KMS-11 (cell line): ENCODE measurements around the gene OR52E4.

Source experiments
- H2AFZ ChIP-seq: fragments of 200-600 bp; sonication (generic); 2 replicates; pipeline ENCODE4 v1.6.1; 2016; ENCODE audit warnings: antibody characterized with exemption, mixed run types, low read depth
- H3K27ac ChIP-seq: fragments of 200-600 bp; sonication (generic); 2 replicates; pipeline ENCODE4 v1.6.1; 2016; ENCODE audit warnings: mild to moderate bottlenecking, mixed run types
- H3K27me3 ChIP-seq: fragments of 200-600 bp; sonication (generic); 2 replicates; pipeline ENCODE4 v1.6.1; 2017; ENCODE audit warnings: mild to moderate bottlenecking, low read depth, mixed run types, moderate library complexity; ENCODE audit not compliant: insufficient read depth
- H3K36me3 ChIP-seq: fragments of 200-600 bp; sonication (generic); 2 replicates; pipeline ENCODE4 v1.6.1; 2017; ENCODE audit warnings: mild to moderate bottlenecking, mixed run types; ENCODE audit not compliant: insufficient read depth
- H3K4me1 ChIP-seq: fragments of 200-600 bp; sonication (generic); 2 replicates; pipeline ENCODE4 v1.6.1; 2016; ENCODE audit warnings: mild to moderate bottlenecking, low read depth, mixed run types; ENCODE audit not compliant: poor library complexity, severe bottlenecking
- H3K4me2 ChIP-seq: fragments of 200-600 bp; sonication (generic); 2 replicates; pipeline ENCODE4 v1.7.0; 2016; ENCODE audit warnings: mild to moderate bottlenecking, mixed run types
- H3K4me3 ChIP-seq: fragments of 200-600 bp; sonication (generic); IDR thresholded peaks from 2 replicates; pipeline ENCODE4 v1.6.1; 2017; ENCODE audit warnings: low read depth, low read length, mixed read lengths; ENCODE audit not compliant: insufficient read depth
- H3K79me2 ChIP-seq: fragments of 200-600 bp; sonication (generic); 2 replicates; pipeline ENCODE4 v1.6.1; 2016; ENCODE audit warnings: low read depth, mixed run types; ENCODE audit not compliant: insufficient read depth
- H3K9ac ChIP-seq: fragments of 200-600 bp; sonication (generic); 2 replicates; pipeline ENCODE4 v1.6.1; 2016; ENCODE audit warnings: mild to moderate bottlenecking, mixed run types
- H4K20me1 ChIP-seq: fragments of 200-600 bp; sonication (generic); 2 replicates; pipeline ENCODE4 v1.6.1; 2016; ENCODE audit warnings: mild to moderate bottlenecking, mixed run types; ENCODE audit not compliant: insufficient read depth
- TF ChIP-seq, protein P1 (sequence below): fragments of 200-600 bp; sonication (generic); conservative IDR thresholded peaks from 2 replicates; pipeline ENCODE4 v1.6.1; 2017; ENCODE audit warnings: low read depth, mild to moderate bottlenecking, antibody characterized with exemption, low read length, moderate library complexity, mixed read lengths

The OR52E4 gene

DNA sequence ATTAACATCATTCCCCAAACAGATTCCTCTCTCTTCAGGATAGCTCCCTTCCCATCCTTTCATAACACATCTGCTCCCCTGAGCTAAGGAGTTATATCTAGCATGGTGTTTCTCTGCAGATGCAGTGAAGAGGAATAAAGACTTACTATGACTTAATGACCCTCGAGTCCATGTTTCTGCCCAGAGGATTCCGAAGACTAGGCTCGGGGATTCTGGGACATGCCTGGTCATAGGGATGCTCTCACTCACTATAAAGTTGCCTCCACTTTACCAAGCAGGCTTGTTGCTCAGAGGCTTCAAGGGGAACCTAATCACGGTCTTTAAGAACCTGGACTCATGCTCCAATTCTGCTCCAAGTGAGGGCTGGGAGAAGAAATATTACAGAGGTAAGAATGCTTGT, at the start of gene OR52E4:
Gene OR52E4, plus strand, starts transcription at position 301 of the 400 bp plus-strand sequence. CDS start 3,664 bp downstream, outside the sequence.
- TF ChIP-seq, protein P1, sequence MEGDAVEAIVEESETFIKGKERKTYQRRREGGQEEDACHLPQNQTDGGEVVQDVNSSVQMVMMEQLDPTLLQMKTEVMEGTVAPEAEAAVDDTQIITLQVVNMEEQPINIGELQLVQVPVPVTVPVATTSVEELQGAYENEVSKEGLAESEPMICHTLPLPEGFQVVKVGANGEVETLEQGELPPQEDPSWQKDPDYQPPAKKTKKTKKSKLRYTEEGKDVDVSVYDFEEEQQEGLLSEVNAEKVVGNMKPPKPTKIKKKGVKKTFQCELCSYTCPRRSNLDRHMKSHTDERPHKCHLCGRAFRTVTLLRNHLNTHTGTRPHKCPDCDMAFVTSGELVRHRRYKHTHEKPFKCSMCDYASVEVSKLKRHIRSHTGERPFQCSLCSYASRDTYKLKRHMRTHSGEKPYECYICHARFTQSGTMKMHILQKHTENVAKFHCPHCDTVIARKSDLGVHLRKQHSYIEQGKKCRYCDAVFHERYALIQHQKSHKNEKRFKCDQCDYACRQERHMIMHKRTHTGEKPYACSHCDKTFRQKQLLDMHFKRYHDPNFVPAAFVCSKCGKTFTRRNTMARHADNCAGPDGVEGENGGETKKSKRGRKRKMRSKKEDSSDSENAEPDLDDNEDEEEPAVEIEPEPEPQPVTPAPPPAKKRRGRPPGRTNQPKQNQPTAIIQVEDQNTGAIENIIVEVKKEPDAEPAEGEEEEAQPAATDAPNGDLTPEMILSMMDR, result no peak
- Histone ChIP-seq H3K4me2 (no peak within 1 kb of the TSS), H3K27ac (no peak within 1 kb of the TSS), H2AFZ (no peak within 1 kb of the TSS), H3K9ac (no peak within 1 kb of the TSS), H3K27me3 (no peaks in the 10 kb centered on the region), H3K36me3 (no peaks in the 10 kb centered on the region), H3K79me2 (no peaks in the 10 kb centered on the region), H4K20me1 (no peaks in the 10 kb centered on the region), H3K4me3 (no peak within 1 kb of the TSS), H3K4me1 (no peaks in the 10 kb centered on the region)

DNA sequence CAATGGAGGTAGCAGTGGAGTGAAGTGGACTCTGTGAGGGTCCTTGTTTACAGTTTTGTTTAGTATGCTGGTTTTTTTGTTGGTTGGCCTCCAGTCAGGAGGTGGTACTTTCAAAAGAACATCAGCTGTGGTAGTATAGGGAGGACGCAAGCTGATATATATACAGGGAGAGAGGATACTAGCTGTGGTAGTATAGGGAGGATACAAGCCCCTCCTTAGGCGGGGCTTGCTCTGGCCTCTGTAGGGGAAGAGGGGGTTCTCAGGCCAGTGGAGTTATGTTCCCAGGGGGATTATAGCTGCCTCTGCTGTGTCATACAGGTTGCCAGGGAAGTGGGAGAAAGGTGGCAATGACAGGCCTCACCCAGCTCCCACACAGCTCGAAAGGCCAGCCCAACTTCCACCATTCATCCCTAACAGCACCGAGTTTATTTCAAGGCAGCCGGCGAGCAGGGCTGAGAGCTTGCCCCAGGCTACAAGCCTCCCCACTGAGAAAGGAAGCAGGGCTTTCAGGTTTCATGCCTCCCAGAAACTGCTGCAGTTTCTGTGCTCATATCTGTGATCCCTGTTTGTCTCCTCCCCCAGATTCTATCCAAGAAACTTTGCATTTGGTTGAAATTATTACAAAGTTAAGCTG, 49.1 kb upstream of the OR52E4 start:
- H2AFZ ChIP-seq, result no peak overlapping the region
- TF ChIP-seq, protein P1, result no peak
- H4K20me1 ChIP-seq, result no peaks in the 10 kb centered on the region
- H3K27me3 ChIP-seq, result no peaks in the 10 kb centered on the region
- H3K79me2 ChIP-seq, result no peaks in the 10 kb centered on the region
- H3K27ac ChIP-seq, result no peak overlapping the region
- no peak overlapping the region for H3K4me3 ChIP-seq
- no peak overlapping the region for H3K4me2 ChIP-seq
- no peak overlapping the region for H3K9ac ChIP-seq
- H3K4me1 ChIP-seq, result no peaks in the 10 kb centered on the region
- no peaks in the 10 kb centered on the region for H3K36me3 ChIP-seq

GRCh38 chr11:5833446-5833845, 47.0 kb upstream of the OR52E4 start:
- Histone ChIP-seq H3K4me3 (no peak overlapping the region), H3K4me2 (no peak overlapping the region), H3K9ac (no peak overlapping the region), H4K20me1 (no peaks in the 10 kb centered on the region), H3K27me3 (no peaks in the 10 kb centered on the region), H3K4me1 (no peaks in the 10 kb centered on the region), H3K27ac (no peak overlapping the region), H3K79me2 (no peaks in the 10 kb centered on the region), H3K36me3 (no peaks in the 10 kb centered on the region), H2AFZ (no peak overlapping the region)
- TF ChIP-seq, protein P1, result no peak

- H3K79me2 ChIP-seq, result no peaks in the 10 kb centered on the region
- no peak overlapping the region for H3K4me2 ChIP-seq
- H4K20me1 ChIP-seq, result no peaks in the 10 kb centered on the region
- no peak overlapping the region for H3K4me3 ChIP-seq
- H3K4me1 ChIP-seq, result no peaks in the 10 kb centered on the region
- TF ChIP-seq, protein P1, result no peak
- no peaks in the 10 kb centered on the region for H3K27me3 ChIP-seq
- no peak overlapping the region for H3K27ac ChIP-seq
- no peak overlapping the region for H3K9ac ChIP-seq
- no peak overlapping the region for H2AFZ ChIP-seq
- no peaks in the 10 kb centered on the region for H3K36me3 ChIP-seq
These were observed 42.7 kb upstream of the OR52E4 start for GRCh38 chr11:5837695-5838094.
